Keratinocyte (primary cell): ENCODE measurements around the gene MSTN. TPM values are rescaled to one million over a fixed set of nuclear protein-coding genes. Genes with fewer than 3 reads are reported as not detected.

Experiments
- DNase-seq: peaks from one replicate; pipeline ENCODE4 v3.0.0-alpha.2; 2011; ENCODE audit warnings: low read depth, missing footprints, low spot score
- FAIRE-seq: peaks from 2 replicates; lab custom pipeline; 2011; peaks lifted over from hg19 to GRCh38; lab: Jason Lieb, UNC
- H2AFZ ChIP-seq: 2 replicates; pipeline ENCODE4 v1.6.0; 2012; ENCODE audit warnings: low read length, control low read depth, inconsistent platforms; ENCODE audit not compliant: control insufficient read depth
- H3K27ac ChIP-seq: 2 replicates; pipeline ENCODE4 v1.5.1; 2011; ENCODE audit warnings: low read length; ENCODE audit not compliant: control insufficient read depth, insufficient read depth
- H3K27me3 ChIP-seq: 3 replicates; pipeline ENCODE4 v1.6.0; 2011; ENCODE audit warnings: low read length; ENCODE audit not compliant: control insufficient read depth, insufficient read depth; ENCODE audit errors: extremely low read depth
- H3K36me3 ChIP-seq, 2 experiments: 2 replicates in 1 of 2; 3 replicates in 1 of 2; pipeline ENCODE4 v1.5.1; 2011; ENCODE audit warnings: low read length in 2 of 2, mild to moderate bottlenecking in 1 of 2; ENCODE audit not compliant: control insufficient read depth in 2 of 2, insufficient read depth in 2 of 2; ENCODE audit errors: extremely low read depth in 1 of 2
- H3K4me1 ChIP-seq: 3 replicates; pipeline ENCODE4 v1.5.1; 2011; ENCODE audit warnings: low read length; ENCODE audit not compliant: control insufficient read depth, insufficient read depth; ENCODE audit errors: extremely low read depth
- H3K4me2 ChIP-seq: 3 replicates; pipeline ENCODE4 v1.6.0; 2011; ENCODE audit warnings: low read depth, low read length; ENCODE audit not compliant: control insufficient read depth, insufficient read depth; ENCODE audit errors: extremely low read depth
- H3K4me3 ChIP-seq, 3 experiments: fragments of 200-600 bp in 1 of 3; sonication (generic) in 1 of 3; 2 replicates in 2 of 3; 3 replicates in 1 of 3; pipeline ENCODE4 v1.5.1; 2011 to 2016; ENCODE audit warnings: low read length in 3 of 3, mild to moderate bottlenecking in 3 of 3, control low read depth in 2 of 3, inconsistent platforms in 1 of 3, low read depth in 1 of 3, mixed read lengths in 1 of 3, mixed run types in 1 of 3, moderate library complexity in 1 of 3; ENCODE audit not compliant: control insufficient read depth in 2 of 3, insufficient read depth in 2 of 3; ENCODE audit errors: extremely low read depth in 1 of 3
- H3K79me2 ChIP-seq: 2 replicates; pipeline ENCODE4 v1.6.0; 2012; ENCODE audit warnings: low read length; ENCODE audit not compliant: control insufficient read depth, insufficient read depth
- H3K9ac ChIP-seq: 3 replicates; pipeline ENCODE4 v1.6.0; 2011; ENCODE audit warnings: low read length; ENCODE audit not compliant: control insufficient read depth, insufficient read depth; ENCODE audit errors: extremely low read depth
- H3K9me1 ChIP-seq: 3 replicates; pipeline ENCODE4 v1.6.0; 2011; ENCODE audit warnings: low read length; ENCODE audit not compliant: control insufficient read depth, insufficient read depth; ENCODE audit errors: extremely low read depth
- H3K9me3 ChIP-seq: 2 replicates; pipeline ENCODE4 v1.5.1; 2012; ENCODE audit warnings: low read depth, low read length; ENCODE audit not compliant: control insufficient read depth
- H4K20me1 ChIP-seq: 3 replicates; pipeline ENCODE4 v1.6.0; 2011; ENCODE audit warnings: low read length; ENCODE audit not compliant: control insufficient read depth, insufficient read depth; ENCODE audit errors: extremely low read depth
- CTCF ChIP-seq, 3 experiments: IDR thresholded peaks in 1 of 3; conservative IDR thresholded peaks in 1 of 3; optimal IDR thresholded peaks in 1 of 3; 2 replicates in 2 of 3; 3 replicates in 1 of 3; pipeline versions ENCODE3 to v1.5.1; 2011; ENCODE audit warnings: low read length in 3 of 3, mild to moderate bottlenecking in 3 of 3, moderate library complexity in 2 of 3, control low read depth in 1 of 3, inconsistent platforms in 1 of 3; ENCODE audit not compliant: insufficient read depth in 2 of 3; ENCODE audit errors: extremely low read depth in 1 of 3
- EZH2 ChIP-seq: IDR thresholded peaks from one replicate; pipeline ENCODE4 v1.6.1; 2012; ENCODE audit warnings: inconsistent platforms, mild to moderate bottlenecking, low read length, moderate library complexity
- dilution Hi-C: fragments of 300-500 bp; cut with MboI; formaldehyde crosslinking; loops from one replicate; pipeline ENCODE4 v1.7.0; 2020; ENCODE audit warnings: low sequenced_read_pairs; ENCODE audit not compliant: extremely low pct_ligation_motif_present
- polyA plus RNA-seq, 5 experiments: library from polyadenylated mRNA; depleted of rRNA in 3 of 5; stranded (reverse) in 3 of 5; stranded (forward) in 1 of 5; unstranded in 1 of 5; fragments of >200 nt; gene quantifications; 1 replicate in 1 of 5; 2 replicates in 3 of 5; 3 replicates in 1 of 5; pipeline versions ENCODE4 v1.2.1 to v1.2.3, GENCODE V29; 2011 to 2012; ENCODE audit warnings: missing spikeins in 2 of 5, low read depth in 1 of 5, low replicate concordance in 1 of 5

Gene MSTN
- polyA plus RNA-seq, 1 donor (not counting 4 experiments of a cell fraction or from before 2014, with no cell fraction given) = not detected

- H3K79me2 ChIP-seq = no peaks in the 10 kb centered on the region
- H3K9me1 ChIP-seq = no peaks in the 10 kb centered on the region
- H3K27me3 ChIP-seq = no peaks in the 10 kb centered on the region
- no peak overlapping the region for H2AFZ ChIP-seq
- H3K9me3 ChIP-seq = no peaks in the 10 kb centered on the region
- no peak overlapping the region for H3K4me3 ChIP-seq
- no peak for TF ChIP-seq EZH2
- no peak for TF ChIP-seq CTCF (optimal IDR thresholded peaks at IDR 0.05 in 1 of 3, IDR thresholded peaks at IDR 0.05 in 1 of 3, conservative IDR thresholded peaks at IDR 0.05 in 1 of 3; ENCODE audit: extremely low read depth in 1 of 3, insufficient read depth in 2 of 3, low read length in 3 of 3)
- dilution Hi-C loops = no loop called here
- no peak overlapping the region for H3K9ac ChIP-seq
- H3K27ac ChIP-seq = no peak overlapping the region
- DNase-seq = no peak
- no peak for FAIRE-seq
- H3K4me2 ChIP-seq = no peak overlapping the region
- H4K20me1 ChIP-seq = no peaks in the 10 kb centered on the region
- H3K4me1 ChIP-seq = peaks cover 17% of the 10 kb centered on the region
- H3K36me3 ChIP-seq = no peaks in the 10 kb centered on the region
Measured at GRCh38 chr2:190050001-190050400, 12.5 kb downstream of the MSTN start.

- H4K20me1 ChIP-seq = no peaks in the 10 kb centered on the region
- no peak overlapping the region for H2AFZ ChIP-seq
- FAIRE-seq (no peak), DNase-seq (no peak)
- no peaks in the 10 kb centered on the region for H3K9me3 ChIP-seq
- TF ChIP-seq CTCF (optimal IDR thresholded peaks at IDR 0.05 in 1 of 3, IDR thresholded peaks at IDR 0.05 in 1 of 3, conservative IDR thresholded peaks at IDR 0.05 in 1 of 3; ENCODE audit: extremely low read depth in 1 of 3, insufficient read depth in 2 of 3, low read length in 3 of 3) = no peak
- TF ChIP-seq EZH2 = no peak
- peaks cover 9% of the 10 kb centered on the region for H3K27me3 ChIP-seq
- no peaks in the 10 kb centered on the region for H3K36me3 ChIP-seq
- H3K4me2 ChIP-seq = no peak overlapping the region
- H3K79me2 ChIP-seq = no peaks in the 10 kb centered on the region
- no peak overlapping the region for H3K9ac ChIP-seq
- dilution Hi-C loops = no loop called here
- no peaks in the 10 kb centered on the region for H3K9me1 ChIP-seq
- no peaks in the 10 kb centered on the region for H3K4me1 ChIP-seq
- H3K4me3 ChIP-seq = no peak overlapping the region
- no peak overlapping the region for H3K27ac ChIP-seq
Measured at GRCh38 chr2:190044866-190045265, 17.7 kb downstream of the MSTN start.
